HG03439 (cell line): Measurements from ENCODE around the gene SASS6.
"Not testable (repeated sequence)": the region's sequence is repeated elsewhere in the genome, so short reads cannot be mapped to it uniquely, and the experiment has no call there.

Source experiments
- ATAC-seq: cut with Tn5 transposase; IDR thresholded peaks from one replicate; pipeline ENCODE4 v1.9.1; 2021; ENCODE audit warnings: mild to moderate bottlenecking, moderate library complexity; ENCODE audit not compliant: unreplicated experiment

The SASS6 gene

DNA sequence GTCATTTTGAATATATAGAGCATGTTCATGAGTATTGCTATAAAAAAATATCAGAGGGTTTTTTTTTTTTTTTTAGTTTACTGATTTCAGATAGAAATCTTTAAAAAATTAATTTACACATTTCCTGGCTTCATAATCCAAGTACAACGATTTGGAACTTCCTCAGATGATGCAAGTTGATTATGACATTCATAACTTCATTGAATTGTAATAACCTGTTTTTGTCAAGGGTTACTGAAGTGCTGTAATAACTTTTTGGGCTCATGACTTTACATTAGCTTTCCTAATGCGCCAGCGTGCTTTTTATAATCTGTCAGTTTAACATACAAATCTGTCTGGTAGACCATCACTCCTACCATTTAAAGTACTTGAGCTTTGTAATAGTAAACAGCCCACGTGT, 81.3 kb downstream of the SASS6 start:
- ATAC-seq: no peak

DNA sequence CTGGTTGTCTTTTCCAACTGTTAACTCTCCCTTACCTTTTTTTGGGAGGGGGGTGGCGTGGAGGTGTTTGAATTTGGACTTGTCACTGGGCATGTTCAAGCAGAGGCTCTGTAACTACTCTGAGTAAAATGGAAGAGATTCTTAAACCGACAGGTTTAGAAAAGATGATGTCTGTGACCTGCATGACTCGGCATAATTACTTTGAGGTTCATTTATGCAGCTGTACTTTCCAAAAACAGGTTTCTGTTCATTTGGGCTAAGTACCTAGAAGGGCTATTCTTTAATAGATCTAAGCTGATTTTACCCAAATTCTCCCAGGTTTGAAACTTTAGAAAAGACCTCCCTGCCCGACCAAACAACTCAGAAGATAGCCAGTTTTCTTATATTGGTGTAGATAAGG, 82.6 kb downstream of the SASS6 start:
- ATAC-seq: no peak

DNA sequence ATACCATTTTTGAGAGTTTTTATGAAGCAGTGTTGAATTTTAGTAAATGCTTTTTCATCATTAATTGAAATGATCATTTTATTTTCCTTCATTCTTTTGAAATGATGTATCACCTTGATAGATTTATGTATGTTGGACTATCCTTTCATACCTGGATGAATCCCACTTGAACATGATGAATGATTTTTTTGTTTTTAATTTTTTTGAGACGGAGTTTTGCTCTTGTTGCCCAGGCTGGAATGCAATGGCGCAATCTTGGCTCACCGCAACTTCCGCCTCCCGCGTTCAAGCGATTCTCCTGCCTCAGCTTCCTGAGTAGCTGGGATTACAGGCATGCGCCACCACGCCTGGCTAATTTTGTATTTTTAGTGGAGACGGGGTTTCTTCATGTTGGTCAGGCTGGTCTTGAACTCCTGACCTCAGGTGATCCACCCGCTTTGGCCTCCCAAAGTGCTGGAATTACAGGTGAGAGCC, 85.5 kb downstream of the SASS6 start:
- ATAC-seq: not testable (repeated sequence)

DNA sequence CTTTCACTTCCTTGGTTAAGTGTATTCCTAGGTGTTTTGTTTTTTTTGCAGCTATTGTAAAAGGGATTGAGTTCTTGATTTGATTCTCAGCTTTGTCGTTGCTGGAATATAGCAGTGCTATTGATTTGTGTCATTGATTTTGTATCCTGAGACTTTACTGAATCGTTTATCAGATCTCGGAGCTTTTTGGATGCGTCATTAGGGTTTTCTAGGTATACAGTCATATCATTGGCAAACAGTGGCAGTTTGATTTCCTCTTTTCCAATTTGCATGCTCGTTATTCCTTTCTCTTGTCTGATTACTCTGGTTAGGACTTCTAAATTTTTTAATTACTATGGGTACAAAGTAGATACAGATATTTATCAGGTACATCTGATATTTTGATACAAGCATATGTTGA, 87.5 kb downstream of the SASS6 start:
- ATAC-seq: no peak

DNA sequence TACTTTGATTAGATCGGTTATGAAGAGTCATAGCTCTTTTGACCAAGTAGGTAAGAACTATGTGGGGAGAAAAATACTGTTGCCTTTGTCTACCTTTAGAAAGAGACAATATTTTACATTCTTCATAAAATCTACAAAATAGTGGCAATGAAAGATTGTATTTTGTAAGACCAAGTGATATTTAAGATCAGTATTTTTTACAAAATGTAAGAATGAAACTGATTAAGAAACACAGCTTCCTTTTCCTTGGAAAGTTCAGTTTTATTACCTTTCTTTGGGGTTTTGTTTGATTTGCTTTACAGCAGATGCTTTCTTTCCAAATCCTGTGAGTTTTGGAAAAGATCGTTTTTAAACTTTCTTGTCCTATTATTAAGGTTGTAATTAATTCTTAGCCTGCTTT, 93.1 kb downstream of the SASS6 start:
- ATAC-seq: no peak

DNA sequence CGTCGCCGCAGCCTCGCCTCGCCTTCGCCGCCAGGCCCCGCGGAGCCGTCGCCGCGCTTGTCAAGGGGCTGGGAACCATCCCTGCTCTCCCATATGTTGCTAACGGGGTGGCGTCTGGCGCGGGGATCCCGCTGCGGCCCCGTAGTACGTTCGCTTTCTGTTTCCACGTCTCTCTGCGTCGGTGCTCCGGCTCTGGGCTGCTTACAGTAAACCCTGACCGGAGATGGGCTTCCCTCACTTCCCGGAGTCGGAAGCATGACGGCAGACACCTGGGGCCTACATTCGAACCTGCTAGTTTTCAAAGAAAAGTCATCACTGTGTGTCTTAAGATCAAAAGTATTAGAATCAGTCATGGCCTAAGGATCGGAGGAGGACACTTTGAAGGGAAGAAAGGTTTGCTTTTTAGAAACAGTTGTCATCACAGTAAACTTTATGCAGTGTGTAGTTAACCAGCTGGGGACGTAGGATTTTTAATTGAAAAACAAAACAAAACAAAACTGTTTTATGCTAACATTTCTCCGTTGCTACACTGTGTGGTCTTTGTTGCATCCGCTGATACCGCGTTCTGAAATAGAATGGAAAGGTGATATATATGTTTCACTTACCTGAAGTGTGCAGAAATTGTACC, 94.0 kb downstream of the SASS6 start:
- ATAC-seq: peak; percentile 57

DNA sequence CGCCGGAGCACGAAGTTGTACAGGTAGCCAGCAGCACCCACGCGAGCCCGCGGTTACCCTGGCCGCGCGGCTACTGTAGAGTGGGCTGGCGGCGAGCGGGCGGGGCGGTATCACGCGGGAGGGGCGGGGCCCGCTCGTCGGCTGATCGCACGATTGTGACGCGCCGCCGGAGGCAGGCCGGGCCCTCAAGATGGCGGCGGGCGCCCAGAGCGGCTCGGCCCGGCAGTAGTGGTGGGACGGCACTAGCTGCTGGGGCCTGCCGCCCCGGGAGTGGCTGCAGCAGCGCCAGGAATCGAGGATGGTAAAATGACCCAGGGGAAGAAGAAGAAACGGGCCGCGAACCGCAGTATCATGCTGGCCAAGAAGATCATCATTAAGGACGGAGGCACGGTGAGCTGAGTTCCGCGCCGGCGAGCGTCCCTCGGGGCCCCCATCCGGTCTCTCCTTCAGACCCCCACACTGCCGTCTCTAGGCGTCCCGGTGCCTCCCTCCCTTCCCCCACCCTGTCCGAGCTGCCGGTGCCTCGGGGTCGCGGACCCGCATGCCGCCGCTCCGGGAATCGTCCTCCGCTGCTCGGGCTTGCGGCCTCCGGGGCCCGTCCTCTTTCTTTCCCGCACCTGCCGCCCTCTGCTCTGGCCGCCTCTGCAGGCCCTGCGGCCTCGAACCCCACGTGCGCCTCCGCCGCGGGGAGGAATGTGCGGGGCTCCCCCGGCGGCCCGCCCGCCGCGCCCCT, 94.6 kb downstream of the SASS6 start:
- ATAC-seq: peak; percentile 88

DNA sequence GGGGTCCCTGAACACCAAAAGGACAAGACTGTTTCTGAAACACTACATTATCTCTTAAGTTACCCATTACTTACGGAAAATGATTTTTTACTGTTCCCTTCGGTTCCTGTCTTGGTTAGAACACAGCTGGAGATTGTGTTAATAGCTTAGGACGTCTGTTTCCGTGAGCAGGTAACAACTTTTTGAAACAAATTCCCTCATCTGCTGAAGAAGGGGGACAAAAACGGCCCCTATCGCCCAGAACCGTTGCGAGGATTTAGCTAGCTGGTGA, 95.1 kb downstream of the SASS6 start:
- no peak for ATAC-seq

DNA sequence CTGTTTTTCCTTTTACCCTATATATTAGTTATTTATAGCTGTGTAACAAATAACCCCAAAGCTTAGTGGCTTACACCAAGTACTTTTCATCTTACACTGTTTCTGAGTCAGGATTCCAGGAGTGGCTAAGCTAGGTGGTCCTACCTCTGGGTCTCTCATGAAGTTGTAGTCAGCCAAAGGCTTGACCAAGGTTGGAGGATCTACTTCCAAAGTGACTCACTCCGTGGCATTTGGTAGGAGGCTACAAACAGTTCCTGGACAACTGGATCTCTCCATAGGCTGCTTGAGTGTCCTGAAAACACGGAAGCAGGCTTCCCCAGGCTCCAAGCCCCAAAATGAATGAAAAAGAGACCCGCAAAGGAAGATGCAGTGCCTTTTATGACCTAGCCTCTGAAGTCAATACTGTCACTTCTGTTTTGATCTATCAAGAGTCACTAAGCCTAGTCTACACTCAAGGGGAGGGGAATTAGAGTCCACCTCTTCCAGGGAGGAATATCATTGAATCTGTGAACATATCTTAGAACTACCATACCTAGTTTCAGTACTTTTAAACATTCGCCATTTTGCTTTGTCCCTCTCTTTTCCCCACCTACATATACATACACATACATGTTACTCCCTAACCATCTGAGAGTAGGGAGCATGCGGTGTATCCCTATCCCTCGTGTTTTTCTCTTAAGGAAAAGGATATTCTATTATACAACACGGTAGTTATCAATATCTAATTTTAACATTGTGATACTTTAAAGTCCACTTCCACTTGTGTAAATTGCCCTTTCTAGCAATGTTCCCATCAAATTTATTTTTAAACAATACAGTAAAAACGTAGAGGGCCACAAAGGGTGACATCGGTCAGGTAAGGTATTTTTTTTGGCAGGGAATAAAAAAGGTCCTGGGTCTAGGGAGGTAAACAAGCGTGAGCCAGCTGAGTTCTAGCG, 95.7 kb downstream of the SASS6 start:
- peak; percentile 0 for ATAC-seq

DNA sequence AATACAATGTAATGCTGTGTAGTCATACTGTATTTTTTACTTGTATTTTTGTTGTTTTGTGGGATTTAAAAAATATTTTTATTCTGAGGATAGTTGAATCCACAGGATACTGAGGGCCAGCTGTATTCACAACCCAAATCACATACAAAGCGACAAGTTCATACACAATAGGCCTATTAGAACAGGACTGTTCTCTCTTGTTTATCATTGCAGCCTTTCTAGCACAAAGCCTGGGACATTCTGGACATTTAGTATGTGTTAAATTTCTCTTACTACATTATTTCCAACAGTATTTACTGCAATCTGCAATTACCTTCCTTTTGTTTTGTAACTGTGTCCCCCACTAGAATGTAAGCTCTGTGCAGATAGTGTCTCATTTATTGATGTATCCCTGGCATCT, 97.5 kb downstream of the SASS6 start:
- no peak for ATAC-seq

DNA sequence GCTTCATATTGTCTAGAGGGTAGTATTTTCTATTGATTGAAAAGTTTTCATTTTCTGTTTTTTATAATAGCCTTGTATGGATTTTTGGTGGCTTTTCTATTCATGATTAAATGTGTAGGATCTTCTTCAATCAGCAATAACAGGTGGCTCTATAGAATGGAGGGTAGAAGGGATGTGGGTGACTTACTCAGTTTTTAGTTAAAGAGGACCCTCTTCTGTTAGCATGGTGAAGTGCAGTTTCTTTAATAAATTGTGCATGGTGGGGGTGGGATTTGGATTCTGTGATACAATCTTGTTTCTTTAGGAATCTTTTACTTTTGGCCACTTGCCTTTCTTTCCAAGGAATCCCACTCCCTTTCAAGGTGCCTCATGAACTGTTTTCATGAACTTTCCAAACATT, 98.3 kb downstream of the SASS6 start:
- no peak for ATAC-seq
